ENCODE data around the gene SPRY2.
A peak's percentile ranks its signal among the peaks of the same experiment; 100 is the strongest.
"Not testable (repeated sequence)": the region's sequence is repeated elsewhere in the genome, so short reads cannot be mapped to it uniquely, and the experiment has no call there.

The SPRY2 gene

GRCh38 chr13:80341101-80341755 is at the start of gene SPRY2:
Gene SPRY2, minus strand, starts transcription at chr13:80341126. Its CDS starts 3,421 bp downstream, at chr13:80337705.
- peak; percentile 77 to 89 for DNase-seq

GRCh38 chr13:80390338-80390737 is 49.4 kb upstream of the SPRY2 start:
- no peak for DNase-seq

- DNase-seq, result peak; percentile 5 to 7
These were observed 48.4 kb upstream of the SPRY2 start for GRCh38 chr13:80389073-80390038.

DNA sequence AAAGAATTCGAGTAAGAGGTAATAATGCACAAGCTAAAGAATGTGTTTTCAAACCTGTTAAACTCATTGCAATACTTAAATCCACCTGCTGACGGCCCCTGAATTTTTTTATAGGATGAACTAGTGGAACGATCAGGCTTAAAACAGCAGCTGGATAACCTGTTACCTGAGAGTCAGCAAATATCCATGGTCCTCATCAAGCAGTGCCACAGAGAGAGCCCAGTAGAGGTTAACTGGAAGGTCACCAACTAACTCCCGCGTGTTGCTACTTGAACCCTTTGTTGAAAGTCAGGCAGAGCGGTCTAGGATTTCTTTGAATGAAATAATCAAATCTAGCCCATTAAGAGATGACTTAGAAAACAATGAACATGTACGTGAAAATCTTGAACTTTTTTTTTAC is 47.6 kb upstream of the SPRY2 start:
- no peak for DNase-seq

DNA sequence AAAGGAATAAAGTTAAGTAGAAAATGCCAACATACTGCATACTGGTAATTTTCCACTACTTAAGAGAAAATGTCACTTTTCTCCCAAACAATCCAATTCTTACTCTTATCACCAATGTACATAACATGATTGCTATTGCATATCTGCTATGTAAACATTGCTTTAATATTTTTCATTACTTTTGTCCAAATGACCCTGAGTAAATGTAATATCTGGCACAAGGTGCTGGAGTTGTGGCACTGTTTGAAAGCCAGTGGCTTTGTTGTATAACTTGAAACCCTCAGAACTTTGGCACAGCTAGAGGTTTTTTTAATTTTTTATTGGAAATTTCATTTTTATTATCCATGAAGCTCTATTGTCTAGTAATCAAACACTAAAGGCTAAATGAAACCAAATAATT is 45.7 kb upstream of the SPRY2 start:
- no peak for DNase-seq

GRCh38 chr13:80386002-80386401 is 45.1 kb upstream of the SPRY2 start:
- no peak for DNase-seq

DNA sequence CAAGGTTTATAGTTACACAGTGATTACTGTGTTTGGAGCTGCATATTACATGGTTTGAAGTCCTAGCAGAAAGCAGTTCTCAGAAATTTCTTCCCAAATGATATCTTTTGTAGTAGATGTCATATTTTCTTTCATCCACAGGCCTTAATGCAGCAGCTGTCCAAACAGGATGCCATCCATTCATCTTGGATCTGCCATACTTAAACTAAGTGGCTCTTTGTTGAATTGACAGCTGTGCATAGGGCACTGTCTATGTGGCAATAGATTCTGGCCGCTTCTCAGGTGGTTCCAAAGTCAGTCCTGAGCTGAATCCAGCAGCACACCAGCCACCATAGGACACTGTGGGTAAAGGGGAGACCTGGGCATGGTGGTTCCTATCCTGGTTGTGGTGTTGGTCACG is 41.6 kb upstream of the SPRY2 start:
- DNase-seq, result no peak

GRCh38 chr13:80379245-80379644 is 38.3 kb upstream of the SPRY2 start:
- no peak for DNase-seq

GRCh38 chr13:80376554-80376953 is 35.6 kb upstream of the SPRY2 start:
- DNase-seq, result no peak

DNA sequence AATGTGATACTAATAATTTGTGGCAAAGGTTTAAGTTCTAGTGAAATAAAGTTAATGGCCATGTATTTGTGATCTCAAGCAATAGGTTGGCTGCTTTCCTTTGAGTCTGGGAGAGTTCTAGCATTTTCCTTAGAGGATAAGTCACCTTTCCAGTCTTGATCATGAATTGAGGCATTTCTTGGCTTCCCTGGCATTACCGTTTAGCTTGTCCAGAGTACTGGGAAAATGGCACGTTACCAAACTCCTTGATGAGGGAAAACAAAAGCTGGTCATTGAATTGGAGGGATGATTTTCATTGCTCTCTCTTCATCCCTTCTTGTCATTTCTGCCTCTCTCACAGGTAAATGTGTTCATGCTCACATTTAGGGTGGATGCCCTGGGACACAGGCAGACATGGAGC is 34.0 kb upstream of the SPRY2 start:
- DNase-seq, result no peak

- no peak for DNase-seq
These were observed 33.5 kb upstream of the SPRY2 start for GRCh38 chr13:80374444-80374843.

DNA sequence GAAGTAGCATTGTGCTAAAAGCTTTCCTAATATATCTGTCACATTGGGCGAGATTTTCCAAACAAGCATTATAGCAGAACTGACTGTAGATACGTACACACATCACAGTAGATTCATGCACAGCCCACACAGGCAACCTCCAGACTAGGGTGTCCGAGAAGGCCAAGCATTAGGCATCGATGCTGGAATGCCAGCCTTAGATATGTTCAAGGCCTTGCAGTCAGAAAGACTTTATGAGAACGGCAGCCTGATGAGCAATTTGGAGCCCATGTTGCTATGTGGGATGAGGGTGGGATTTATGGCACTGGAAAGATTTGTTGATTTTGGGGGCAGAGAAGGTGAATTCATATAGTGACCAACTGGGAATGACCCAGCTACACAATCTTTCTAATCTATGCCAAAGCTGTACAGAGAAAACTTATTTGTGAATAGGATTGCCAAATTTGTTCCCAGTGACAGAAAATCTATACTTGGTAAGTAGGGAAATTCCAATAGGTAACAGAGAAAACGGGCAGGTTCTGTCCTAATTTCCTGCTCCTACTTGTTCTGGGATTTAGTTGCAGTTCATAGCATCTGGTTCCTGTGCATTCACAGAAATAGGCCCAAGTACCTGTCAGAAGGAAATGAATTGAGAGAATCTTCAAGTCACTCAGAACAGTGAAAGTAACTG is 31.0 kb upstream of the SPRY2 start:
- no peak for DNase-seq

- DNase-seq, result no peak
These were observed 26.5 kb upstream of the SPRY2 start for GRCh38 chr13:80367473-80367872.

DNA sequence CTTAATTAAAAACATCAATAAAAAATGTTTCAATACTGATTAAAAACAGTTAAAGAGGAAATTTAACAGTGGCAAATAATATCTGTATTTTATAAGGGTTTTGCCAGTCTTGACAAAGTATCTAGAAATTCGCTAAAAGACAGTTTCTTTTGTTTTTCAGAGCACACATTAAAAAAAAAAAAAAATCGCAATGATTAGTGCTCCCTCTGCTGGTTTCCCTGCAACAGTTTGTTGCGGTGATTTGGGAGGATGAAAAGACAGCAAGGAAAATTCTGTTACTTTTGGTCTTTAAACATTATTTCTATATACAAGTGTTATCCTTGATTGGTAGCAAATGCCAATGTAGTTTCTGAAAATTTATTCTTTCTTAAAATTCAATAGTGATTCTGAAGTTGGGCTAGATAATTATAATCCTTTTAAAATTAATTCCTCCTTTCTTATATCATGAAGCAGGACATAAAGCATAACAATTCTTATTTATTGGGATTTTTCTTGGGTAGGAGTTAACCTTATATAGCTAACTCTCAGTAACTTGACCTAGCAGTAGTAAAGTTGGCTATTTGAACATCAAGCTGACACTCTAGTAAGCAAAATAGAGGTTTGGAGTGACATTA is 23.1 kb upstream of the SPRY2 start:
- DNase-seq, result peak; percentile 28 to 64

- DNase-seq, result no peak
These were observed 21.6 kb upstream of the SPRY2 start for GRCh38 chr13:80362481-80362880.

DNA sequence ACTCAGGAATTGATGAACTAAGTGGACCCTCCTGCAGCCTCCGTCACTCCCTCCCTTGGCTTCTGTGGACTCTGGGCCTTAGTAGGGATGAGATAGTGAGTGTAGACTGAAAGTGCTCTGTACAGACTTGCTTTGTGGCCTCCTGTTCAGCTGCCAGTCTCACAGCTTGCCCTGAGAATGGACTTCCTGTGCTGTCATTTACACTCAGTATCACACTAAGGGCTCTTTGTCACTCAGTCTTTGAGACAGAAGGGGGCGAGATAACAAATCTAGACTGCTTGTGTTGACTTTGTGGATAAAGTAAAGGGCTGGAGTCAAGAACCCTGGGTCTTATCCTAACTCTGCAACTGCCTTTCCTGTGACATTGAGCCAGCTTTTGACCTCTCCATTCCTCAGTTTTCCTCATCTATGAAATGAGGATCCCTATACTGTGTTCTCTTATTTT is 21.0 kb upstream of the SPRY2 start:
- no peak for DNase-seq

DNA sequence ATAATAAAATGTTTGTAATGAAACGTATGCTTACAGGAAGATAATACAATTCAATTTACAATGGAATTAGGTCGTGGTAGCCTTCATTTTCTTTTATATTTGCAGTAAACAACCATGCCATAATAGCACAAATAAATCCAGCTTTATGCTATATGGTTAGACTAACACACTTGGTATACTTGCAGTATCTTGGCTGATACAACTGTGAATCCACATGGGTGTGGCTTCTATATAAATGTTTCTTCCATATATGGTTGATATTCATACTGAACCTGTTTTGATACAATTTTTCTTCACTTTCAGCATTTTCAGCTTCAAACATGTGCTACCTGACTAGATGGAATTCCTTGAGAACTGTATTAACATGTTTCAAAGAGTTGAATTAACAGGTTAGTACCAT is 20.4 kb upstream of the SPRY2 start:
- DNase-seq, result no peak

DNA sequence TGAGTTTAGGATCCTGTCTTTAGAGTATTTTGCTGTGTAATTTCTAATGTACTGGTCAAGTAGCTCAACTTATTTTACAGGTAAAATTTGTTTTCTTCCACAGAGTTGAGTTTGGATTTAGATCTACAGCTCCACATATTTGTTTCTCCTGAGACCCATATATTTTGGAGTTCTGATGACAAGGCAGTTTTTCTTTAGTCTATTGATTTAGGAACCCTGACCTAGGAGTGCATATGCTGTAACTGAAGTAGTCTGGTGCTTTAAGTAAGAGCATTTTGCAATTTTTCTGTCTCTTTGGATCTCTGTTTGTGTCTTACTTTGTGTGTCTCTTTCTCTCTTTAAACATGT is 19.5 kb upstream of the SPRY2 start:
- no peak for DNase-seq

DNA sequence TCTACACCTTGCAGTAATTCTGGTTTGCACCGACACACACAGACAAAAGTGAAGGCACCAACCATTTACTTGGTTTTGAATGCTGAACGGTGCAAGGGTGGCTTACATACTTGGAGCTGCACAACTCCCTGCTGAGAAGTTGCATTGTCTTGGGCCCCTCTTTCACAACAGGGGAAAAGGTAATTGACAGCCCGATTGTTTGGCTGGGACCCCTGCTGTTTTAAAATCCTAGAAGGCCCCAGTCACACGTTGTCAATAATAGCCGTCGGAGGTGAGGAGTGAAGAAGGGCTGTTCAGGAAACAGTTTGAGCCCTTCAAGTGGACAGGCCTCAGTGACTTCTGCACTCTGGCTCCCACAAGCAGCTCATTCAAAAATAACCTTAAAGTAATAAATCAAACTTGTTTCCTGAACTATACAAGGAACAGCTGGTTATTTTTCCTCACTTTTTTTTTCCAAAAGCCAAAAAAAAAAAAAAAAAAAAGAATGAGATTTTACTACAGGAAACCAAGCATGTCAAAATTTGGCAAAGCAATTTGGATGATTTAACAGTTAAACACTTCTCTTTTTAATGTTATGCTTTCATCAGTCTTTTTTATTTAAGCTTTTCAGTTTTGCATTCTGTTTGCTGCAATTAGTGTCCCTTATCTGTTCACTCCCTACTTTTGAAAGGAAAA is 19.0 kb upstream of the SPRY2 start:
- no peak for DNase-seq

GRCh38 chr13:80359414-80359777 is 18.5 kb upstream of the SPRY2 start:
- DNase-seq, result no peak

- DNase-seq, result not testable (repeated sequence)
These were observed 14.7 kb upstream of the SPRY2 start for GRCh38 chr13:80355496-80356094.

DNA sequence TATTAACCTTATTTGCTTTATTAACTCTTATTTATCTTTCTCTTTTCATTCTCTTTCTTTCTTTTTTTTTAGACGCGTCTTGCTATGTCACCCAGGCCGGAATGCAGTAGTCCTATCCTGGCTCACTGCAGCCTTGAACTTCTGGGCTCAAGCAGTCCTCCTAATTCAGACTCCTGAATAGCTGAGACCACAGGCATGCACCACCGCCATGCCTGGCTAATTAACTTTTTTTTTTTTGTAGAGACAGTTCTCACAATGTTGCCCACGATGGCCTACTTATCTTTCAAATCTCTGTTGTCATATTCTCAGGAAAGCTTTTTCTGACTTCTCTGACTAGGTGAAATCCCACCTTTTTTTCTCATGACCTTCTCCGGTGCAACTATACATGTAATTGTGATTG is 7.8 kb upstream of the SPRY2 start:
- DNase-seq, result no peak

Data from inflammatory macrophage treated with lipopolysaccharide for 1 hour (primary cell).